Measurements from ENCODE around the gene CRYM.

CRYM gene

GRCh38 chr16:21244518-21245215, 33.4 kb downstream of the CRYM start:
- no peak for DNase-seq (ENCODE audit: low spot score)

GRCh38 chr16:21242756-21243155, 35.3 kb downstream of the CRYM start:
- DNase-seq (ENCODE audit: low spot score): no peak

GRCh38 chr16:21239646-21240045, 38.4 kb downstream of the CRYM start:
- DNase-seq (ENCODE audit: low spot score): no peak

- no peak for DNase-seq (ENCODE audit: low spot score)
Measured at GRCh38 chr16:21236831-21237230, 41.3 kb downstream of the CRYM start.

- no peak for DNase-seq (ENCODE audit: low spot score)
Measured at GRCh38 chr16:21235199-21235585, 42.9 kb downstream of the CRYM start.

GRCh38 chr16:21233521-21234150, 44.5 kb downstream of the CRYM start, which contains the start of gene ANKS4B:
Gene ANKS4B (plus strand): TSS chr16:21233699. CDS start chr16:21233738, 39 bp downstream.
- DNase-seq (ENCODE audit: low spot score): no peak

GRCh38 chr16:21233045-21233520, 45.0 kb downstream of the CRYM start:
- DNase-seq (ENCODE audit: low spot score): no peak

- DNase-seq (ENCODE audit: low spot score): no peak
Measured at GRCh38 chr16:21228361-21228872, 49.7 kb downstream of the CRYM start.

GRCh38 chr16:21227866-21228265, 50.2 kb downstream of the CRYM start:
- DNase-seq (ENCODE audit: low spot score): peak; percentile 1

- DNase-seq (ENCODE audit: low spot score): no peak
Measured at GRCh38 chr16:21226749-21227148, 51.3 kb downstream of the CRYM start.

- no peak for DNase-seq (ENCODE audit: low spot score)
Measured at GRCh38 chr16:21224800-21225199, 53.3 kb downstream of the CRYM start.

- DNase-seq (ENCODE audit: low spot score): no peak
Measured at GRCh38 chr16:21223787-21224186, 54.3 kb downstream of the CRYM start.

- DNase-seq (ENCODE audit: low spot score): no peak
Measured at GRCh38 chr16:21222495-21223337, 55.4 kb downstream of the CRYM start.

GRCh38 chr16:21219551-21219950, 58.5 kb downstream of the CRYM start:
- DNase-seq (ENCODE audit: low spot score): peak; percentile 47

- DNase-seq (ENCODE audit: low spot score): peak; percentile 19
Measured at GRCh38 chr16:21218153-21218552, 59.9 kb downstream of the CRYM start.

GRCh38 chr16:21217121-21217520, 61.0 kb downstream of the CRYM start:
- DNase-seq (ENCODE audit: low spot score): no peak

- DNase-seq (ENCODE audit: low spot score): no peak
Measured at GRCh38 chr16:21214086-21214485, 64.0 kb downstream of the CRYM start.

GRCh38 chr16:21211486-21211885, 66.6 kb downstream of the CRYM start, which contains the start of gene ZP2:
Gene ZP2 (minus strand): TSS chr16:21211574. CDS start chr16:21211547, 27 bp downstream.
- DNase-seq (ENCODE audit: low spot score): no peak

All from putamen (tissue), 1 donor.